GM12878 (cell line): Measurements from ENCODE around the gene NDUFA13. TPM values are rescaled to one million over a fixed set of nuclear protein-coding genes. Genes with fewer than 3 reads are reported as not detected.

ENCODE experiments used
- ATAC-seq: fragments of 200-7000 bp; cut with Tn5 transposase; 3 replicates; pipeline ENCODE4 v1.9.1; 2020; ENCODE audit warnings: mild to moderate bottlenecking, moderate library complexity
- BruUV-seq: library from RNA; stranded (reverse); fragments of 400-500 nt; replicated peaks from 2 replicates; lab custom pipeline; 2021; lab: Mats Ljungman, UMichigan
- CTCF ChIA-PET: fragments of 300-600 bp; sonication (Branson Sonifier 250); formaldehyde crosslinking; extraction: SDS; loops from one replicate; lab custom pipeline; 2021; ENCODE audit warnings: inconsistent platforms; lab: Yijun Ruan, JAX
- POLR2A ChIA-PET: fragments of 350-600 bp; formaldehyde crosslinking; extraction: SDS; loops from one replicate; lab custom pipeline; 2021; ENCODE audit warnings: inconsistent platforms; lab: Charles Lee
- RAD21 ChIA-PET: fragments of 300-600 bp; sonication (Branson Sonifier 250); formaldehyde crosslinking; loops from one replicate; lab custom pipeline; 2023; ENCODE audit warnings: antibody characterized with exemption; ENCODE audit not compliant: unreplicated experiment; lab: Charles Lee
- SMC1A ChIA-PET: fragments of 300-600 bp; sonication (Branson Sonifier 250); formaldehyde crosslinking; loops from one replicate; lab custom pipeline; 2023; ENCODE audit not compliant: unreplicated experiment, uncharacterized antibody; lab: Charles Lee
- DNase-seq: peaks from one replicate; pipeline ENCODE4 v3.0.0-alpha.2; 2011; ENCODE audit warnings: low read depth, low spot score
- FAIRE-seq: peaks from 3 replicates; lab custom pipeline; 2011; peaks lifted over from hg19 to GRCh38; lab: Jason Lieb, UNC
- H2AFZ ChIP-seq: 2 replicates; pipeline ENCODE4 v1.6.0; 2011; ENCODE audit warnings: low read depth, low read length, control low read depth; ENCODE audit not compliant: control insufficient read depth
- H3K27ac ChIP-seq: 2 replicates; pipeline ENCODE4 v1.5.1; 2011; ENCODE audit warnings: control low read depth; ENCODE audit not compliant: control insufficient read depth, insufficient read depth
- H3K27me3 ChIP-seq, 2 experiments: replicated peaks in 1 of 2; 2 replicates each; pipeline versions ENCODE4 v1.6.0 to v1.6.1; 2011; ENCODE audit warnings: low read length in 1 of 2; ENCODE audit not compliant: control insufficient read depth in 2 of 2, insufficient read depth in 2 of 2
- H3K36me3 ChIP-seq, 2 experiments: 2 replicates each; pipeline ENCODE4 v1.5.1; 2011; ENCODE audit warnings: low read length in 1 of 2; ENCODE audit not compliant: control insufficient read depth in 2 of 2, insufficient read depth in 2 of 2
- H3K4me1 ChIP-seq: 2 replicates; pipeline ENCODE4 v1.6.1; 2011; ENCODE audit warnings: mild to moderate bottlenecking, low read length, moderate library complexity, mixed read lengths; ENCODE audit not compliant: control insufficient read depth, insufficient read depth
- H3K4me2 ChIP-seq: 2 replicates; pipeline ENCODE4 v1.6.0; 2011; ENCODE audit warnings: control low read depth; ENCODE audit not compliant: control insufficient read depth, insufficient read depth
- H3K4me3 ChIP-seq: fragments of 200-600 bp; sonication (generic); 2 replicates; pipeline ENCODE4 v1.5.1; 2016
- H3K79me2 ChIP-seq: 2 replicates; pipeline ENCODE4 v1.6.0; 2011; ENCODE audit warnings: low read length; ENCODE audit not compliant: control insufficient read depth, insufficient read depth
- H3K9ac ChIP-seq: 2 replicates; pipeline ENCODE4 v1.8.0; 2011; ENCODE audit warnings: low read length, control low read depth, mixed read lengths; ENCODE audit not compliant: control insufficient read depth, insufficient read depth
- H3K9me3 ChIP-seq: replicated peaks from 3 replicates; pipeline ENCODE4 v1.5.1; 2011; ENCODE audit warnings: mild to moderate bottlenecking, low read length; ENCODE audit not compliant: control insufficient read depth, insufficient read depth
- H4K20me1 ChIP-seq: 2 replicates; pipeline ENCODE4 v1.6.0; 2011; ENCODE audit not compliant: control insufficient read depth, insufficient read depth
- EP300 ChIP-seq, 2 experiments: fragments of 150-350 bp in 1 of 2; IDR thresholded peaks; 2 replicates each; pipeline ENCODE4 v1.6.1; 2011 to 2012; ENCODE audit warnings: low read depth in 2 of 2, low read length in 2 of 2, borderline replicate concordance in 1 of 2, improper control_type of control experiment in 1 of 2, inconsistent platforms in 1 of 2; ENCODE audit not compliant: control insufficient read depth in 1 of 2
- ESRRA ChIP-seq: IDR thresholded peaks from 2 replicates; pipeline ENCODE4 v1.6.1; 2012; ENCODE audit warnings: mild to moderate bottlenecking, low read length, improper control_type of control experiment
- NR2C2 ChIP-seq: IDR thresholded peaks from 2 replicates; pipeline ENCODE4 v1.6.1; 2011; ENCODE audit warnings: borderline replicate concordance, low read depth; ENCODE audit not compliant: control insufficient read depth, insufficient read length
- POLR2A ChIP-seq: IDR thresholded peaks from 2 replicates; pipeline ENCODE4 v1.6.1; 2011; ENCODE audit warnings: low read depth, mild to moderate bottlenecking, low read length
- RCOR1 ChIP-seq: conservative IDR thresholded peaks from 2 replicates; pipeline ENCODE4 v1.6.1; 2012; ENCODE audit warnings: low read depth, low read length, improper control_type of control experiment
- SP1 ChIP-seq: IDR thresholded peaks from one replicate; pipeline ENCODE4 v1.6.1; 2011; ENCODE audit warnings: low read depth, low read length
- TCF12 ChIP-seq: IDR thresholded peaks from 2 replicates; pipeline ENCODE4 v1.6.1; 2011; ENCODE audit warnings: low read depth, mild to moderate bottlenecking, low read length
- WGBS: methylation state at CpG from one replicate; pipeline ENCODE4 v1.1.6; 2016; ENCODE audit warnings: low lambda C conversion rate; ENCODE audit not compliant: insufficient replicate concordance, insufficient coverage; ENCODE audit errors: missing lambda C conversion rate; 5-methylcytosine and 5-hydroxymethylcytosine counted together
- in situ Hi-C: fragments of 300-500 bp; cut with MboI; formaldehyde crosslinking; loops from 9 replicates; pipeline ENCODE4 v1.14.3; 2018; ENCODE audit warnings: mixed read lengths
- intact Hi-C: fragments of 100-400 bp; cut with micrococcal nuclease; formaldehyde crosslinking; loops from one replicate; pipeline ENCODE4 v1.14.2; 2022; ENCODE audit not compliant: unreplicated experiment
- polyA plus RNA-seq, 11 experiments: library from polyadenylated mRNA; depleted of rRNA in 4 of 11; unstranded in 6 of 11; stranded (reverse) in 5 of 11; fragments of >200 nt; fragmentation: Nextera tagmentation in 4 of 11; fragmentation: Illumina TruSeq in 1 of 11; extraction: Ambion mirVana in 4 of 11; extraction: Trizol in 1 of 11; gene quantifications; 1 replicate in 1 of 11; 2 replicates in 10 of 11; pipeline versions ENCODE4 v1.2.1 to v1.2.3, GENCODE V29; 2011 to 2016; ENCODE audit warnings: inconsistent platforms in 2 of 11, missing spikeins in 2 of 11, low read depth in 1 of 11
- total RNA-seq, 4 experiments: library from RNA; depleted of rRNA in 3 of 4; stranded (reverse); fragments of >200 nt in 3 of 4; fragmentation: Illumina TruSeq in 1 of 4; extraction: Trizol in 1 of 4; gene quantifications; 2 replicates each; pipeline versions ENCODE4 v1.2.1 to v1.2.3, GENCODE V29; 2013 to 2021
- TF ChIP-seq, protein P1 (sequence below): IDR thresholded peaks from 2 replicates; pipeline ENCODE4 v1.6.1; 2012; ENCODE audit warnings: low read depth, low read length, improper control_type of control experiment

The NDUFA13 gene
- total and polyA plus RNA-seq, 10 of the 15 experiments (the other 5 are each of a cell fraction or from before 2014, with no cell fraction given), result 224 to 586 (median 456) TPM

DNA sequence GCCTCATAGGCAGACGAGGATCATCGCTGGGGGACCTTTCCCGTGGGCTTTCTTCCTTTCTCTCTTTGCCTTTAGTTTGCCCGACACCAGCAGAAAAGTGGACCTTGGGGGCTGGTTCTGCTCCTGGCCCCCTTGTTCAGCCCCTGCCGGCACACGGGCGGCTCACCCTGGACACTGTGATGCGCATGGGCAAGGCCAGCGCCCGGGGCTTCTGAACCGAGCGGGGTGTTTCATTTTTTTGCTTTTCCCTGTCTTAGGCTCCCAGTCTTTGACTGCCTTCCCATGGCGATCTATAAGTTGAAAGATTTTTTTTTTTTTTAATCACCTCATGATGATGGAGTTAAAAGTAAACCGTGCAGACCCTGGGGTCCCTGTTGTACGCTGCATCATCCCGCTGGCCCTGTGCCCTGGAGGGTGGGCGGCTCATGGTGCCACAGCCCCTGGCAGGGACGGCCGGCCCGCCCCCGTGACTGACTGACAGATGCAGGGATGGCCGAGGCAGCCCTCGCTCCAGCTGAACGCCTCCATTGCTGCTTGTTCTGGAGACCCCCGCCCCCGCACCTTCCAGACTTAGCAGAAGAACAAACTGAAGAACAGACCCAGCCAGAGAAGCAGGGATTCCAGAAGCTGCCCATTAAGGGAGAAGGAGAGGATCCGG is 10.2 kb upstream of the NDUFA13 start:
- FAIRE-seq (no peak), DNase-seq (no peak), ATAC-seq (no peak)
- no peaks in the 10 kb centered on the region for H3K9me3 ChIP-seq
- TF ChIP-seq SP1 (no peak), TCF12 (no peak), RCOR1 (no peak), NR2C2 (no peak), ESRRA (no peak), EP300 (IDR thresholded peaks at IDR 0.05; ENCODE audit: borderline replicate concordance in 1 of 2, control insufficient read depth in 1 of 2, low read depth in 2 of 2, low read length in 2 of 2) (no peak), POLR2A (no peak)
- TF ChIP-seq, protein P1, sequence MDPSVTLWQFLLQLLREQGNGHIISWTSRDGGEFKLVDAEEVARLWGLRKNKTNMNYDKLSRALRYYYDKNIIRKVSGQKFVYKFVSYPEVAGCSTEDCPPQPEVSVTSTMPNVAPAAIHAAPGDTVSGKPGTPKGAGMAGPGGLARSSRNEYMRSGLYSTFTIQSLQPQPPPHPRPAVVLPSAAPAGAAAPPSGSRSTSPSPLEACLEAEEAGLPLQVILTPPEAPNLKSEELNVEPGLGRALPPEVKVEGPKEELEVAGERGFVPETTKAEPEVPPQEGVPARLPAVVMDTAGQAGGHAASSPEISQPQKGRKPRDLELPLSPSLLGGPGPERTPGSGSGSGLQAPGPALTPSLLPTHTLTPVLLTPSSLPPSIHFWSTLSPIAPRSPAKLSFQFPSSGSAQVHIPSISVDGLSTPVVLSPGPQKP, result no peak
- no peaks in the 10 kb centered on the region for H3K79me2 ChIP-seq
- ChIA-PET RAD21 (no interaction called here), POLR2A (no interaction called here), CTCF (no interaction called here), SMC1A (interaction anchor here (1.4 kb wide), 1 partner anchor 10 kb away, joined by 4 read pairs; the partner anchor contains the start of genes NDUFA13 and TSSK6)
- H4K20me1 ChIP-seq, result no peaks in the 10 kb centered on the region
- 93% methylated on average over 27 of the region's 27 CpGs for WGBS
- in situ Hi-C loops (no loop called here), intact Hi-C loops (no loop called here)
- H3K4me1 ChIP-seq, result no peaks in the 10 kb centered on the region
- H3K36me3 ChIP-seq, result peaks cover 23 to 27% of the 10 kb centered on the region in 2 experiments
- BruUV-seq, result no TSS peak
- H2AFZ ChIP-seq, result no peak overlapping the region
- H3K4me3 ChIP-seq, result no peak overlapping the region
- H3K27ac ChIP-seq, result no peak overlapping the region
- no peak overlapping the region for H3K9ac ChIP-seq
- no peak overlapping the region for H3K4me2 ChIP-seq
- no peaks in the 10 kb centered on the region for H3K27me3 ChIP-seq
